ENCODE results near the gene GIT2.

The GIT2 gene

GRCh38 chr12:109966546-109966945 is 29.6 kb downstream of the GIT2 start:
- no peak for DNase-seq
- Histone ChIP-seq H3K27ac (no peak overlapping the region), H3K36me3 (peaks cover 50 to 94% (median 58%) of the 10 kb centered on the region in 3 donors), H3K27me3 (no peaks in the 10 kb centered on the region), H3K9me3 (no peaks in the 10 kb centered on the region), H3K4me1 (peaks cover 0 to 3% (median 0%) of the 10 kb centered on the region in 4 donors), H3K4me3 (no peak overlapping the region)
- intact Hi-C loops (cut with DNase I; ENCODE audit: low total_unique reads) = no loop called here
- TF ChIP-seq, protein P1, sequence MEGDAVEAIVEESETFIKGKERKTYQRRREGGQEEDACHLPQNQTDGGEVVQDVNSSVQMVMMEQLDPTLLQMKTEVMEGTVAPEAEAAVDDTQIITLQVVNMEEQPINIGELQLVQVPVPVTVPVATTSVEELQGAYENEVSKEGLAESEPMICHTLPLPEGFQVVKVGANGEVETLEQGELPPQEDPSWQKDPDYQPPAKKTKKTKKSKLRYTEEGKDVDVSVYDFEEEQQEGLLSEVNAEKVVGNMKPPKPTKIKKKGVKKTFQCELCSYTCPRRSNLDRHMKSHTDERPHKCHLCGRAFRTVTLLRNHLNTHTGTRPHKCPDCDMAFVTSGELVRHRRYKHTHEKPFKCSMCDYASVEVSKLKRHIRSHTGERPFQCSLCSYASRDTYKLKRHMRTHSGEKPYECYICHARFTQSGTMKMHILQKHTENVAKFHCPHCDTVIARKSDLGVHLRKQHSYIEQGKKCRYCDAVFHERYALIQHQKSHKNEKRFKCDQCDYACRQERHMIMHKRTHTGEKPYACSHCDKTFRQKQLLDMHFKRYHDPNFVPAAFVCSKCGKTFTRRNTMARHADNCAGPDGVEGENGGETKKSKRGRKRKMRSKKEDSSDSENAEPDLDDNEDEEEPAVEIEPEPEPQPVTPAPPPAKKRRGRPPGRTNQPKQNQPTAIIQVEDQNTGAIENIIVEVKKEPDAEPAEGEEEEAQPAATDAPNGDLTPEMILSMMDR (IDR thresholded peaks at IDR 0.05) = no peak

DNA sequence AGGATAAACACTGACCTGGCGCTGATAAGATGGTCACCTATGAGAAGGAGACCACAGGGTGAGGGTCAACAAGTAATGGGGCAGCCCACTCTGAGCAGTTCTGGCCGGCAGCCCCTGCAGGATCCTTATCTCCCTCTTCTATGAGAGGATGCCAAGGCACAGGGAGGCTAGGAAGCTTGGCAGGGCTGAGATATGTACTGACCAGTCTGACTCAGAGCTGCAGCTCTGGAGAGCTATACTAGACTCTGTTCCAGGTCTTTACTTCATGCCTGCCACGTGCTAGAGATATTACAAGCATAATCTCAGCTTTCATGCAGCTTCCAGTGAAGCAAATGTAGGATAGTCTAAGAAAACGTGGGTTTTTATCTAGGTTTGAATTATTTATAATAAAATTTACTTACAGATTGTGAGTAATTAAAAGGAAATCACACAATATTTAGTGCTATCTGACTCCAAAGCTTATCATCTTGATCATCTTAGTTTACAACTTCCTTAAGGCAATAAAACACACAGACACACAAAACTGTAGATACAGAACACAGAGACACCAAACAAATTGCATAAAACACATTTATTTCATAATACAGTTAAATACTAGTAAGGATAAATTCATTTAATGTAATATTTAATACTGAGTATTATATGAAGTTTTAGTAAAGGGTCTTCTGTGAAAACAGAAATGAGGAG is 32.3 kb downstream of the GIT2 start:
- Histone ChIP-seq H3K36me3 (peaks cover 48 to 92% (median 57%) of the 10 kb centered on the region in 3 donors), H3K9me3 (no peaks in the 10 kb centered on the region), H3K4me1 (peaks cover 0 to 3% (median 0%) of the 10 kb centered on the region in 4 donors), H3K27me3 (no peaks in the 10 kb centered on the region), H3K27ac (no peak overlapping the region), H3K4me3 (no peak overlapping the region)
- TF ChIP-seq, protein P1 (IDR thresholded peaks at IDR 0.05) = no peak
- intact Hi-C loops (cut with DNase I; ENCODE audit: low total_unique reads) = no loop called here
- peak in 1 of 2 donors; percentile 23 for DNase-seq

- TF ChIP-seq, protein P1 (IDR thresholded peaks at IDR 0.05) = no peak
- Histone ChIP-seq H3K27me3 (no peaks in the 10 kb centered on the region), H3K36me3 (peaks cover 42 to 91% (median 54%) of the 10 kb centered on the region in 3 donors), H3K27ac (no peak overlapping the region), H3K9me3 (no peaks in the 10 kb centered on the region), H3K4me1 (peaks cover 0 to 3% (median 0%) of the 10 kb centered on the region in 4 donors), H3K4me3 (no peak overlapping the region)
- intact Hi-C loops (cut with DNase I; ENCODE audit: low total_unique reads) = no loop called here
- no peak for DNase-seq
Observed at GRCh38 chr12:109963330-109963729, 32.8 kb downstream of the GIT2 start.

GRCh38 chr12:109962398-109962797 is 33.8 kb downstream of the GIT2 start:
- peaks cover 40 to 92% (median 52%) of the 10 kb centered on the region in 3 donors for H3K36me3 ChIP-seq
- intact Hi-C loops (cut with DNase I; ENCODE audit: low total_unique reads) = no loop called here

DNA sequence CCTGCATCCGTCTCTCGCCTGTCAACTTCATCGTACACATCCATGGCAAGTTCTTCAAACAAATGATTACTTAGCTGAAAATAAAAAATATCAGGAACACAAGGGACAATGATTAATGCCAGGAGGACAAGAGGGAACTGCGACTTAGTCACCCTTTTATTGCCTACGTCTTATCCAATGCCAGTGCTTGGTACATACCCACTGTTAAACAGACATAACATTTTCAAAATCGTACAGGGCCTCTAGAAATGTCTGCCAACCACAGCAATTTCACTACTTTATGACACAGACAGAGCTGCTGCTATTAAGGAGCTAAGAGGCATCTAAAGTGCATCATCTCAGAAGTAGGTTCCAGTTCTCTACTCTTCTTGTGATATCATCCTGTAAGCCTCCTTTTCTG is 34.6 kb downstream of the GIT2 start:
- peaks cover 0 to 3% (median 0%) of the 10 kb centered on the region in 4 donors for H3K4me1 ChIP-seq
- H3K27ac ChIP-seq = no peak overlapping the region
- intact Hi-C loops (cut with DNase I; ENCODE audit: low total_unique reads) = no loop called here
- H3K36me3 ChIP-seq = peaks cover 32 to 93% (median 54%) of the 10 kb centered on the region in 3 donors
- TF ChIP-seq, protein P1 (IDR thresholded peaks at IDR 0.05) = no peak
- H3K27me3 ChIP-seq = no peaks in the 10 kb centered on the region
- DNase-seq = no peak
- no peak overlapping the region for H3K4me3 ChIP-seq
- H3K9me3 ChIP-seq = no peaks in the 10 kb centered on the region

More at GRCh38 chr12:109962398-109962797, 33.8 kb downstream of the GIT2 start:
- Histone ChIP-seq H3K9me3 (no peaks in the 10 kb centered on the region), H3K27me3 (no peaks in the 10 kb centered on the region), H3K4me1 (peaks cover 0 to 3% (median 0%) of the 10 kb centered on the region in 4 donors), H3K27ac (no peak overlapping the region), H3K4me3 (no peak overlapping the region)
- DNase-seq = no peak
- TF ChIP-seq, protein P1 (IDR thresholded peaks at IDR 0.05) = no peak
